NAMALWA (cell line): Measurements from ENCODE around the gene SMIM11.
"Not testable (repeated sequence)": the region's sequence is repeated elsewhere in the genome, so short reads cannot be mapped to it uniquely, and the experiment has no call there.

Experiments used
- DNase-seq: peaks from one replicate; pipeline ENCODE4 v3.0.0-alpha.2; 2015; ENCODE audit warnings: low spot score

SMIM11 gene

GRCh38 chr21:34423805-34424204 is 48.5 kb downstream of the SMIM11 start, which contains the start of gene SMIM34:
TSS of gene SMIM34 (minus strand) at chr21:34423951. CDS start at chr21:34423839, 112 bp downstream.
- DNase-seq = not testable (repeated sequence)

- DNase-seq = not testable (repeated sequence)
These were observed 52.0 kb downstream of the SMIM11 start for GRCh38 chr21:34427339-34427738.

GRCh38 chr21:34428441-34428840 is 53.1 kb downstream of the SMIM11 start:
- DNase-seq = not testable (repeated sequence)

- not testable (repeated sequence) for DNase-seq
These were observed 54.4 kb downstream of the SMIM11 start for GRCh38 chr21:34429710-34430109.
